Measurements from ENCODE around the gene MYO5C. TPM values are rescaled to one million over a fixed set of nuclear protein-coding genes. Genes with fewer than 3 reads are reported as not detected.

MYO5C gene
- total RNA-seq, 2 experiments from 2014 or later, result 1.6 to 4.1 TPM

DNA sequence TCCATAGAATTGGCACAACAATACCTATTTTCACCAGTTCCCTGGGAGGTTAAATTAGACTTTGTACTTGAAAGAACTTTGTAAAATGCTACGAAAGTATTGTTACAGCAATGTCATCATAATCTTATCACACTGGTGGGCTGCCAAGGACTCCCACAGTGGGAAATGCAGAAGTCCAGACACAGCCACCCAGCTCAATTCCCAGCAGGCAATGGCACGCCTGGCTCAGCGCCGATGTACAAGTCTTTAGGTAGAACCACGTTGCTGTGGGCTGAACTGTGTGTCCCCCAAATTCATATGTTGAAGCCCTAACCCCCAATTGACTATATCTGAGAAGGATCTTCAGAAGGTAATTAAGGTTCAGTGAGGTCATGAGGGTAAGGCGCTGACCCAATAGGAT lies 12.3 kb downstream of the MYO5C start:
- ChIA-PET CTCF (ENCODE audit: unreplicated experiment) (interaction anchor here (0.5 kb wide), 1 partner anchor 30 kb away, joined by 3 read pairs; no protein-coding TSS in a partner anchor), POLR2A (no interaction called here)
- no TSS peak for BruUV-seq (replicated peaks)
- no peak overlapping the region for H2AFZ ChIP-seq (ENCODE audit: low read length)
- no peak overlapping the region for H3K4me2 ChIP-seq (ENCODE audit: low read length)
- H3K36me3 ChIP-seq (ENCODE audit: insufficient read depth, low read length), result no peaks in the 10 kb centered on the region
- no peaks in the 10 kb centered on the region for H4K20me1 ChIP-seq (ENCODE audit: insufficient read depth, low read length)
- intact Hi-C loops (cut with micrococcal nuclease; ENCODE audit: unreplicated experiment), result no loop called here
- H3K9me3 ChIP-seq (ENCODE audit: low read length), result no peaks in the 10 kb centered on the region
- no peaks in the 10 kb centered on the region for H3K4me1 ChIP-seq (ENCODE audit: insufficient read depth, low read length, poor library complexity, severe bottlenecking)
- no peak overlapping the region for H3K27ac ChIP-seq (ENCODE audit: low read depth, low read length, poor library complexity, severe bottlenecking)
- H3K4me3 ChIP-seq (ENCODE audit: low read depth, low read length, poor library complexity, severe bottlenecking), result no peak overlapping the region
- no peaks in the 10 kb centered on the region for H3K79me2 ChIP-seq (ENCODE audit: insufficient read depth, low read depth, low read length)
- TF ChIP-seq CTCF (conservative IDR thresholded peaks at IDR 0.05; ENCODE audit: low read length), result no peak
- no peak for DNase-seq (ENCODE audit: low spot score)
- no peaks in the 10 kb centered on the region for H3K9me2 ChIP-seq (ENCODE audit: insufficient read depth, low read length)

DNA sequence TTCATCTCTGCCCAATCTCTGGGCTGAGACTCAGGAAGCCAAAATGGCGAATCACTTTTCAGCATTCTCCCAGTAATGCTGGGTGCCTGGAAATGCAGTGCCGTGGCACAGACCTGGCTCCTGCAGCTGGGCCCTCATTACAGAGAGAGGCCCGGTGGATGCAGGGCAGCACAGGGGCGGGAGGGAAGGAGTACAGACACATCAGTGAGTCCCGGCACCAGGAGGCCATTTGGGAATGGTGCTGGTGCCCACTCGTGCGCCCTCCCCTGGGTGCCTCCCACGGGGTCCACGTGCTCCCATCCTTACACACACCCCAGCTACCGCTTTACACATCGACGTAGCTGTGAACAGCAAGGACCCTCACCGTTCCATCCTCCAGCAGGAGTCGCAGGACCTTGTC lies 13.2 kb downstream of the MYO5C start:
- Histone ChIP-seq H3K9me2 (ENCODE audit: insufficient read depth, low read length) (no peaks in the 10 kb centered on the region), H2AFZ (ENCODE audit: low read length) (no peak overlapping the region), H3K9me3 (ENCODE audit: low read length) (no peaks in the 10 kb centered on the region), H3K4me1 (ENCODE audit: insufficient read depth, low read length, poor library complexity, severe bottlenecking) (no peaks in the 10 kb centered on the region), H3K27ac (ENCODE audit: low read depth, low read length, poor library complexity, severe bottlenecking) (no peak overlapping the region), H3K4me2 (ENCODE audit: low read length) (no peak overlapping the region), H3K4me3 (ENCODE audit: low read depth, low read length, poor library complexity, severe bottlenecking) (no peak overlapping the region), H3K36me3 (ENCODE audit: insufficient read depth, low read length) (no peaks in the 10 kb centered on the region), H4K20me1 (ENCODE audit: insufficient read depth, low read length) (no peaks in the 10 kb centered on the region), H3K79me2 (ENCODE audit: insufficient read depth, low read depth, low read length) (no peaks in the 10 kb centered on the region)
- ChIA-PET CTCF (ENCODE audit: unreplicated experiment) (no interaction called here), POLR2A (no interaction called here)
- no TSS peak for BruUV-seq (replicated peaks)
- no peak for DNase-seq (ENCODE audit: low spot score)
- TF ChIP-seq CTCF (conservative IDR thresholded peaks at IDR 0.05; ENCODE audit: low read length) (no peak), EZH2phosphoT487 (IDR thresholded peaks at IDR 0.05; ENCODE audit: borderline replicate concordance, low read depth, low read length) (no peak)
- intact Hi-C loops (cut with micrococcal nuclease; ENCODE audit: unreplicated experiment), result no loop called here

DNA sequence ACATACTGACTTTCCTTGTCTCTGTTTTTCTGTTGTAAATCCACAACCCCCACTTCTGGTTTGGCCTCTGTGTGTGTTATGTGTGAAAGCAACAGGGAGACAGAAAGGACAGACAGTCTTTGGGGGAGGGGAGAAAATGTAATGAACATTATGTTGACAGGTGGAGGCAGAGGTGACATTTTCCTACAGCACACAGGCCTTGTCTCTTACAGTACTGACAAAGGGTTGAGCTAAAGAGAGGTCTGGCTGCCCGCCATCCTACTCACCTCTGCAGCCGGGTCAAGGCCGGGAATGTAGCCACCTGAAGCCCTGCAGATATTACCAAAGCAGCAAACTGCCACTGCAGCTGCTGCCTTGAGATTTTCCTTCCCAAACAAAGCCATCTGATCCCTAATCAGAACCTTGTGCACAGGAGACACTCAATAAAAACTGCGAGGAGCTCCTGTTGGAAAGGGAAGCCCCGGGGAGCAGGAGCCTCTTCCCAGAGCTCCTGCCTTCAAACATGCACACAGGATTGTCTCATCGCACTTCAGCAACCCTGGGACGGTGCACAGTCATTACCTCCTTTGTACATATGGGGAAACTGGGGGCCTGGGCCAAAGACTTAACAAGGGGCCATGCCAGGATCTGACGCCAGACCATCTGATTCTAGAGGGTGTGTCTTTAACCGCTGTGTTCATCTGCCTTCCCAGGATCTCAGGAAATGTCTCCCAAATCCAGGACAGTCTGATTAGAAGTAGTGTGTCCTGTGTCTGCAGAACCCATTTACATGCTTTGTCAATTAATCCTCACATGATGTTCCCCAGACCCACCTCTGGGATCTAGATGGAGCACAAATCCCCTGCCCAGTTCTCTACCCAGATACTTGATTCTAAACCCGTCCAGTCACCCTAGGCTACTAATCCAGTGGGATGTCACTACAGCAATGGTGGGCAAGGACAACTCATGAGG lies 14.2 kb downstream of the MYO5C start:
- no peak for DNase-seq (ENCODE audit: low spot score)
- H3K27ac ChIP-seq (ENCODE audit: low read depth, low read length, poor library complexity, severe bottlenecking), result no peak overlapping the region
- CTCF ChIA-PET (ENCODE audit: unreplicated experiment), result no interaction called here
- no peaks in the 10 kb centered on the region for H4K20me1 ChIP-seq (ENCODE audit: insufficient read depth, low read length)
- H3K79me2 ChIP-seq (ENCODE audit: insufficient read depth, low read depth, low read length), result no peaks in the 10 kb centered on the region
- POLR2A ChIA-PET, result no interaction called here
- no peaks in the 10 kb centered on the region for H3K9me3 ChIP-seq (ENCODE audit: low read length)
- H3K36me3 ChIP-seq (ENCODE audit: insufficient read depth, low read length), result no peaks in the 10 kb centered on the region
- H2AFZ ChIP-seq (ENCODE audit: low read length), result no peak overlapping the region
- intact Hi-C loops (cut with micrococcal nuclease; ENCODE audit: unreplicated experiment), result no loop called here
- no peaks in the 10 kb centered on the region for H3K4me1 ChIP-seq (ENCODE audit: insufficient read depth, low read length, poor library complexity, severe bottlenecking)
- no peaks in the 10 kb centered on the region for H3K9me2 ChIP-seq (ENCODE audit: insufficient read depth, low read length)
- H3K4me3 ChIP-seq (ENCODE audit: low read depth, low read length, poor library complexity, severe bottlenecking), result no peak overlapping the region
- BruUV-seq (replicated peaks), result no TSS peak
- TF ChIP-seq CTCF (conservative IDR thresholded peaks at IDR 0.05; ENCODE audit: low read length), result no peak
- TF ChIP-seq EZH2phosphoT487 (IDR thresholded peaks at IDR 0.05; ENCODE audit: borderline replicate concordance, low read depth, low read length), result no peak
- H3K4me2 ChIP-seq (ENCODE audit: low read length), result no peak overlapping the region

Data from OCI-LY7 (cell line).